T-cell (primary cell): ENCODE results near the gene RSPRY1. TPM values are rescaled to one million over a fixed set of nuclear protein-coding genes. Genes with fewer than 3 reads are reported as not detected.

Source experiments
- ATAC-seq, 4 experiments: fragments of 200-7000 bp in 3 of 4; fragments of 150-1000 bp in 1 of 4; cut with Tn5 transposase; replicated peaks in 1 of 4; 1 replicate in 3 of 4; 2 replicates in 1 of 4; pipeline ENCODE4 v1.10.0; 2021; ENCODE audit warnings: moderate library complexity in 3 of 4, mild to moderate bottlenecking in 2 of 4, moderate number of reproducible peaks in 1 of 4
- CTCF ChIA-PET, 2 donors: fragments of 300-600 bp; sonication (Branson Sonifier 250); formaldehyde crosslinking; loops; one replicate each; lab custom pipeline; 2022; ENCODE audit warnings: antibody characterized with exemption in 2 of 2; lab: Charles Lee
- POLR2A ChIA-PET, 2 donors: fragments of 300-600 bp; sonication (Branson Sonifier 250); formaldehyde crosslinking; loops; one replicate each; lab custom pipeline; 2022; ENCODE audit warnings: antibody characterized with exemption in 2 of 2; lab: Charles Lee
- DNase-seq, 35 experiments: peaks; one replicate each; pipeline versions ENCODE4 v3.0.0 to v3.0.0-alpha.2; 2013 to 2023
- H3K27ac ChIP-seq: one replicate; pipeline ENCODE4 v1.5.1; 2013; ENCODE audit warnings: low read length
- H3K27me3 ChIP-seq, 2 experiments: replicated peaks in 1 of 2; 1 replicate in 1 of 2; 2 replicates in 1 of 2; pipeline versions ENCODE4 v1.6.1 to v1.7.0; 2013; ENCODE audit warnings: low read length in 1 of 2, mixed read lengths in 1 of 2; ENCODE audit not compliant: control insufficient read depth in 2 of 2, insufficient read depth in 2 of 2; ENCODE audit errors: extremely low read depth in 1 of 2
- H3K36me3 ChIP-seq, 2 donors: 1 replicate in 1 of 2; 2 replicates in 1 of 2; pipeline versions ENCODE4 v1.6.1 to v1.7.0; 2013; ENCODE audit warnings: low read length in 1 of 2; ENCODE audit not compliant: control insufficient read depth in 2 of 2, insufficient read depth in 1 of 2; ENCODE audit errors: extremely low read depth in 1 of 2
- H3K4me1 ChIP-seq, 2 experiments: 1 replicate in 1 of 2; 2 replicates in 1 of 2; pipeline versions ENCODE4 v1.6.1 to v1.7.0; 2013; ENCODE audit warnings: low read length in 2 of 2, mixed read lengths in 1 of 2; ENCODE audit not compliant: insufficient read depth in 2 of 2, control insufficient read depth in 1 of 2; ENCODE audit errors: extremely low read depth in 1 of 2
- H3K4me3 ChIP-seq, 2 donors: 1 replicate in 1 of 2; 2 replicates in 1 of 2; pipeline versions ENCODE4 v1.5.1 to v1.7.0; 2013; ENCODE audit warnings: mild to moderate bottlenecking in 2 of 2, low read length in 1 of 2, moderate library complexity in 1 of 2; ENCODE audit not compliant: control insufficient read depth in 1 of 2; ENCODE audit errors: extremely low read depth in 1 of 2
- H3K9me3 ChIP-seq: 2 replicates; pipeline ENCODE4 v1.7.0; 2013
- H3K27ac Mint-ChIP-seq, 2 donors: one replicate each; pipeline ENCODE4 v1.8.0; 2020 to 2021; ENCODE audit warnings: mild to moderate bottlenecking in 2 of 2, mixed read lengths in 2 of 2
- H3K27me3 Mint-ChIP-seq, 2 donors: one replicate each; pipeline ENCODE4 v1.8.0; 2021 to 2022; ENCODE audit warnings: mixed read lengths in 2 of 2
- H3K36me3 Mint-ChIP-seq: one replicate; pipeline ENCODE4 v1.8.0; 2021; ENCODE audit warnings: mixed read lengths
- H3K4me1 Mint-ChIP-seq, 3 donors: one replicate each; pipeline ENCODE4 v1.8.0; 2020 to 2022; ENCODE audit warnings: mixed read lengths in 3 of 3, mild to moderate bottlenecking in 1 of 3
- H3K4me3 Mint-ChIP-seq, 3 donors: one replicate each; pipeline ENCODE4 v1.8.0; 2020 to 2022; ENCODE audit warnings: mild to moderate bottlenecking in 3 of 3, mixed read lengths in 3 of 3, moderate library complexity in 3 of 3
- H3K9me3 Mint-ChIP-seq, 3 donors: one replicate each; pipeline ENCODE4 v1.8.0; 2020 to 2022; ENCODE audit warnings: mixed read lengths in 3 of 3
- WGBS: methylation state at CpG from one replicate; pipeline ENCODE4 v1.1.5; 2013; ENCODE audit warnings: missing lambda C conversion rate; ENCODE audit not compliant: insufficient coverage; 5-methylcytosine and 5-hydroxymethylcytosine counted together
- total RNA-seq, 35 experiments: library from RNA in 6 of 35; stranded (reverse) in 6 of 35; fragments of 120-200 nt in 1 of 35; gene quantifications; one replicate each; pipeline versions ENCODE4 v1.2.1 to v1.2.4 and lab custom pipeline; 2013 to 2026

Gene RSPRY1
- total RNA-seq, 5 donors from 2014 or later (not counting 1 experiment from before 2014, with no cell fraction given), result 25.0 to 32.0 (median 28.2) TPM

DNA sequence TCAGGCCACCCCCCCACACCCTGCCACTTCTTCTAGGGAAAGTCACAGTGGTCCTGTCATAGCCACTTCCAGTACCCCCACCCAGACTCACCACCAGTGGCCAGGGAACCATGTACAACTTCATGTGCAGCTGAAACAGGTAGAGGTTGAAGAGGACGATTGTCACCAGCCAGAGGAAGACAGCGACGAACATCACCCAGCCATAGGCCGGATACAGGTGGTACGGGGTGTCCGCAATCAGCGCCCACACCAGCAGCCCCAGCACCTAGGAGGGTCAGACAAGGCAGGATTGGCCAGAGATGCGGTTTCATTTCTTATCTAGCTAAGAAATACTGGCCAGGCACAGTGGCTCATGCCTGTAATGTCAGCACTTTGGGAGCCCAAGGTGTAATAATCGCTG lies 75.7 kb downstream of the RSPRY1 start:
- no peaks in the 10 kb centered on the region for H3K36me3 Mint-ChIP-seq
- Histone ChIP-seq H3K27me3 (no peaks in the 10 kb centered on the region), H3K27ac (no peak overlapping the region), H3K4me3 (no peak overlapping the region), H3K4me1 (peaks cover 16 to 48% of the 10 kb centered on the region in 2 experiments), H3K9me3 (no peaks in the 10 kb centered on the region), H3K36me3 (no peaks in the 10 kb centered on the region)
- DNase-seq (no peak), ATAC-seq (no peak)
- CTCF ChIA-PET, result no interaction called here
- no peak overlapping the region for H3K4me3 Mint-ChIP-seq
- POLR2A ChIA-PET, result interaction anchor here in 1 of 2 donors (0.5 kb wide), 1 partner anchor 11 kb away, joined by 8 read pairs; no protein-coding TSS in a partner anchor
- 92% methylated on average over 8 of the region's 9 CpGs for WGBS
- peaks cover 26 to 45% (median 36%) of the 10 kb centered on the region in 3 donors for H3K4me1 Mint-ChIP-seq
- peak overlapping the region; percentile 20 to 88 for H3K27ac Mint-ChIP-seq
- no peaks in the 10 kb centered on the region for H3K9me3 Mint-ChIP-seq
- H3K27me3 Mint-ChIP-seq, result no peaks in the 10 kb centered on the region

DNA sequence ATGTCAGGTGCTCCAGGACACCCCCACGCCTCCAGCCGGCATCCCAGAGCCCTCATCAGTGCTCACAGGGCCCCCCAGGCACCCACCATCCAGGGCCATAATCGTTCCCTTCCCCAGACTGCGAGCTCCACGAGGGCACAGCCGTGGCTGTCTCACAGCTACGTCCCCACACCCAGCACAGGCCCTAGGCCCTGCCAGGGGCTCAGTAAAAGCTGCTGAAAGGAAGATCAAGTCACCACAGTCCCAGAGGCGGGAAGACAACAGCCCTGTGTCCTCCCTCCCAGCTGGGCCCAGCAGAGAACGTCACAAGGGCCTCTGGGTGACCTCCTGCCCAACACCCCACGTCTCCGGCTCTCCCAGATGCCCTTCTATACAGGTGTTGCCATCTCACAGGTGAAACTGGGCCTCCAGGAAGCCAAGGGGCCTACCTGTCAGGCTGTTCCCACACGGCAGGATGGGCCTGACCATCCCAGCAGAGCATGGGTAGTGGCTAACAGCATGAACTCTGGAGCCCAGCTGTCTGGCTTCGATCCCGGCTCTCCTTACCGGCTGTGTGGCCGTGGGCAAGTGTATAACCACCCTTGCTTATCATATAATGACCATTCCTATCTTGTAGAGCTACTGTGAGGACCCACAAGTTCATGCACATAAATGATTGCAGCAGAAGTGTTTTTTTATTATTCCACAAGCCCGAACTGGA lies 76.9 kb downstream of the RSPRY1 start:
- Mint-ChIP-seq H3K27me3 (no peaks in the 10 kb centered on the region), H3K4me1 (peaks cover 37 to 56% (median 46%) of the 10 kb centered on the region in 3 donors), H3K36me3 (no peaks in the 10 kb centered on the region), H3K9me3 (no peaks in the 10 kb centered on the region), H3K27ac (peak overlapping the region; percentile 74 to 79), H3K4me3 (no peak overlapping the region)
- DNase-seq (peak in 1 of 35 experiments; percentile 21), ATAC-seq (no peak)
- CTCF ChIA-PET, result no interaction called here
- Histone ChIP-seq H3K36me3 (no peaks in the 10 kb centered on the region), H3K9me3 (no peaks in the 10 kb centered on the region), H3K27me3 (no peaks in the 10 kb centered on the region), H3K27ac (no peak overlapping the region), H3K4me3 (no peak overlapping the region), H3K4me1 (peaks cover 25 to 59% of the 10 kb centered on the region in 2 experiments)
- WGBS, result 90% methylated on average over 12 of the region's 17 CpGs
- POLR2A ChIA-PET, result no interaction called here

DNA sequence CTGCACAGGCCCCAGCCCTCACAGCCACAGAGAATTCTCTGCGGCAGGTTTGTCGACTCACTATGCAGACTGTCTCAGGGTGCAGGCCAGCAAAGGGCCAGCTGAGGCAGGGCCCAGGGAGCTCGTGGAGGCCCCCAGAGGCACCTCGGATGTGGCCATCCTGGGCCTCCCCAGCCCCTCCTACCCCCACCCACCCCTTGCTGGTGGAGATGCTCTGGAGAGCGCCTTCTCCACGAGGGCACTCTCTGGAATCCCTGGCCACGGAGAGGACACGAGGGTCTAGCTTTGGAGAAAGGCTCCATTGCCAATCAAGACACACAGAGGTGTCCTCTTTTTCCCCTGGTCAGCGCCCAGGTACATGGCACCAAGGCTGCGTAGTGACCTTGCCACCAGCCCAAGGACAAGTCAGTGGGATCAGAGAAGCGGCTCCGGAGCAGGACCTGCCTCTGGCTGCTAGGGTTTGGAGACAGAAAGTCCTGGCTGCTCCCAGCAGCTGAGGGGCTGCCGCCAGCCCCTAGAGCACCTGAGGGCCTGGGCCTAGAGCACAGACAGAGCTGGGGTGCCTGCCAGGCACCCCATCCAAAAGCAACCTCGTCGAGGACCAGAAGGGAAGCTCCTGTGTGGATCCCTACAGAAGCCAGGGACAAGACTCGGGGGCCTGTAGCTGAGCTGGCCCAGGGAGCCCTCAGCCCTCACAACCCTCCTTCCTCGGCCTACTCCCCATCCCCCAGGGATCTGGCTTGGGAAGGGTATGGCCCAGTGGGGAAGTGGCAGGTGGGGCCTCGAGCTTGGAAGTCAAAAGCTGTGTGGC lies 77.6 kb downstream of the RSPRY1 start:
- 89% methylated on average over 11 of the region's 18 CpGs for WGBS
- H3K27ac Mint-ChIP-seq, result peak overlapping the region; percentile 74 to 79
- Histone ChIP-seq H3K4me3 (no peak overlapping the region), H3K36me3 (no peaks in the 10 kb centered on the region), H3K27ac (no peak overlapping the region), H3K4me1 (peaks cover 32 to 67% of the 10 kb centered on the region in 2 experiments), H3K9me3 (no peaks in the 10 kb centered on the region), H3K27me3 (no peaks in the 10 kb centered on the region)
- H3K36me3 Mint-ChIP-seq, result no peaks in the 10 kb centered on the region
- ATAC-seq (no peak), DNase-seq (no peak)
- peaks cover 45 to 61% (median 53%) of the 10 kb centered on the region in 3 donors for H3K4me1 Mint-ChIP-seq
- ChIA-PET POLR2A (no interaction called here), CTCF (no interaction called here)
- H3K9me3 Mint-ChIP-seq, result no peaks in the 10 kb centered on the region
- no peak overlapping the region for H3K4me3 Mint-ChIP-seq
- H3K27me3 Mint-ChIP-seq, result no peaks in the 10 kb centered on the region

DNA sequence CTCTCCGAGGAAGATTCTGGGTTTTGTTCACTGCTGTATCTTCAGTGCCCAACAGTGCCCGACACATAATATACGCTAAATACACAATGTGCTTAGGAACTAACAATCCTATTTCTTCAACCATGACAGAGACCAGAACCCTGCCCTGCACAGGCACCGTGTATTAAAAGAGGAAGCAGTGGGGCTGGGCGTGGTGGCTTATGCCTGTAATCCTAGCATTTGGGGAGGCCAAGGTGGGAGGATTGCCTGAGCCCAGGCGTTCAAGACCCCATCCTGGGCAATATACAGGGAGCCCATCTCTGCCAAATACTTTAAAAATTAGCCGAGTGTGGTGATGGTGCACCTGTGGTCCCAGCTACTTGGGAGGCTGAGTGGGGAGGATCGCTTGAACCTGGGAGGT lies 78.3 kb downstream of the RSPRY1 start:
- Histone ChIP-seq H3K27ac (no peak overlapping the region), H3K9me3 (no peaks in the 10 kb centered on the region), H3K27me3 (no peaks in the 10 kb centered on the region), H3K36me3 (no peaks in the 10 kb centered on the region), H3K4me3 (no peak overlapping the region), H3K4me1 (peaks cover 32 to 69% of the 10 kb centered on the region in 2 experiments)
- no peak for ATAC-seq
- 80% methylated on average over 3 of the region's 8 CpGs for WGBS
- POLR2A ChIA-PET, result no interaction called here
- CTCF ChIA-PET, result no interaction called here
- Mint-ChIP-seq H3K9me3 (no peaks in the 10 kb centered on the region), H3K4me3 (no peak overlapping the region), H3K27me3 (no peaks in the 10 kb centered on the region), H3K27ac (peak overlapping the region; percentile 57 to 66), H3K4me1 (peaks cover 45 to 65% (median 55%) of the 10 kb centered on the region in 3 donors), H3K36me3 (no peaks in the 10 kb centered on the region)
- no peak for DNase-seq

DNA sequence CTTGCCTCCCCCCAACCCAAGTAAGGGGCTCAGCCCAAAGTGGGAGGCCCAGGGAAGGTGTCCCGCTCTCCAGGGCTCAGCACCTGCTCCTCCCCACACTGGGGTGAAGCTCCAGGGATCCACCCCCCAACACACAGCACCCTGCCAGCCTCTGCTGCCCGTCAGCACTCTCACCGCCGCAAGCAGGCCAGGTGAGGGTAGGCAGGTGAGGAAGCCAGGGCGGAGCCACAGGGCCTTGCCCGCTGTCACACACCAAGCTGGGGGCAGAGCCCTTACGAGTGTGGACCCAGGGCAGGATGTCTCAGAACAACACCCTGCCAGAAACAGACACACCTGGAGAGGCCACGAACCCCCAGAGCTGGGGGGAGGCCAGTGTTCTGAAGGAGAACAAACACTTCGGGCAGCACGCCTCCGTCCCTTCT lies 78.8 kb downstream of the RSPRY1 start:
- no peak overlapping the region for H3K4me3 ChIP-seq
- ATAC-seq (peak in 1 of 4 experiments; percentile 15), DNase-seq (peak in 12 of 35 experiments; percentile 8 to 62 (median 31))
- no peaks in the 10 kb centered on the region for H3K9me3 ChIP-seq
- Mint-ChIP-seq H3K27me3 (no peaks in the 10 kb centered on the region), H3K27ac (peak overlapping the region; percentile 88 to 97), H3K4me3 (peak overlapping the region in 1 of 3 donors; percentile 55), H3K9me3 (no peaks in the 10 kb centered on the region), H3K36me3 (no peaks in the 10 kb centered on the region), H3K4me1 (peaks cover 44 to 62% (median 51%) of the 10 kb centered on the region in 3 donors)
- POLR2A ChIA-PET, result no interaction called here
- CTCF ChIA-PET, result interaction anchor here in 1 of 2 donors (0.6 kb wide), 1 partner anchor 10 kb away, joined by 3 read pairs; no protein-coding TSS in a partner anchor
- WGBS, result 100% methylated on average over 2 of the region's 11 CpGs
- no peaks in the 10 kb centered on the region for H3K36me3 ChIP-seq
- H3K27me3 ChIP-seq, result no peaks in the 10 kb centered on the region
- peaks cover 30 to 64% of the 10 kb centered on the region in 2 experiments for H3K4me1 ChIP-seq
- peak overlapping the region; percentile 42 for H3K27ac ChIP-seq

DNA sequence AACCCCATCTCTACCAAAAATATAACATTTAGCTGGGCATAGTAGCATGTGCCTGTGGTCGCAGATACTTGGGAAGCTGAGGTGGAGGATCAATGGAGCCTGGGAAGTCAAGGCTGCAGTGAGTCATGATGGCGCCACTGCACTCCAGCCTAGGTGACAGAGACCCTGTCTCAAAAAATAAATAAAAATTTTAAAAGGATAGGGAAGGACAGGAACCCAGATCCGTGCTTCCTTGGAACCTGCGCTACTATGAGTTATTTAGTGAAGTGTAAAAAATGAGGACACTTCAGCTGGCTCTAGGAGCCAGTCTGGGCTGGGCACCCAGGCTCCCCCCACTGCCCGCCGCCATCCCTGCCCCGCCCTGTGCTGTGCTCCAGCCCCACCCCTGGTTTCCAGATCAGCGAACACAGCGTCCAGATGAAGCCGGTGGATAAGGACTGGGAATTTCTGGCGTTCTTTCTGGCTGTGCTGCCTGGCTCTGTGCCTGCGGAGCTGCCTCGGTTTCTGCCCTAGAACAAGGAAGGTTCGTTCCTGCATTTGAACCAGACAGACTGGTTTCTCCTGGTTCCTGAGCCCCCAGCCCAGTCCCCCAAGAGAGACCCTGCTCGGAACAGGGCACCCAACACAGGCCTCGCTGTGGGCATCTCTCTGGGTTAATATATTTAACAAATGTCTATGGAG lies 79.9 kb downstream of the RSPRY1 start:
- H3K9me3 Mint-ChIP-seq, result no peaks in the 10 kb centered on the region
- peak overlapping the region; percentile 10 to 55 (median 32) for H3K4me3 Mint-ChIP-seq
- Histone ChIP-seq H3K4me1 (peaks cover 27 to 56% of the 10 kb centered on the region in 2 experiments), H3K4me3 (no peak overlapping the region), H3K27me3 (no peaks in the 10 kb centered on the region), H3K9me3 (no peaks in the 10 kb centered on the region), H3K36me3 (no peaks in the 10 kb centered on the region), H3K27ac (peak overlapping the region; percentile 42)
- no peaks in the 10 kb centered on the region for H3K36me3 Mint-ChIP-seq
- no peak for ATAC-seq
- no peak for DNase-seq
- ChIA-PET CTCF (no interaction called here), POLR2A (no interaction called here)
- H3K27ac Mint-ChIP-seq, result peak overlapping the region; percentile 88 to 97
- H3K27me3 Mint-ChIP-seq, result no peaks in the 10 kb centered on the region
- WGBS, result 87% methylated on average over 11 of the region's 16 CpGs
- peaks cover 36 to 54% (median 43%) of the 10 kb centered on the region in 3 donors for H3K4me1 Mint-ChIP-seq
